ENCODE data around the gene ATP6V1F.
"Not testable (repeated sequence)": the region's sequence is repeated elsewhere in the genome, so short reads cannot be mapped to it uniquely, and the experiment has no call there.

ATP6V1F gene

DNA sequence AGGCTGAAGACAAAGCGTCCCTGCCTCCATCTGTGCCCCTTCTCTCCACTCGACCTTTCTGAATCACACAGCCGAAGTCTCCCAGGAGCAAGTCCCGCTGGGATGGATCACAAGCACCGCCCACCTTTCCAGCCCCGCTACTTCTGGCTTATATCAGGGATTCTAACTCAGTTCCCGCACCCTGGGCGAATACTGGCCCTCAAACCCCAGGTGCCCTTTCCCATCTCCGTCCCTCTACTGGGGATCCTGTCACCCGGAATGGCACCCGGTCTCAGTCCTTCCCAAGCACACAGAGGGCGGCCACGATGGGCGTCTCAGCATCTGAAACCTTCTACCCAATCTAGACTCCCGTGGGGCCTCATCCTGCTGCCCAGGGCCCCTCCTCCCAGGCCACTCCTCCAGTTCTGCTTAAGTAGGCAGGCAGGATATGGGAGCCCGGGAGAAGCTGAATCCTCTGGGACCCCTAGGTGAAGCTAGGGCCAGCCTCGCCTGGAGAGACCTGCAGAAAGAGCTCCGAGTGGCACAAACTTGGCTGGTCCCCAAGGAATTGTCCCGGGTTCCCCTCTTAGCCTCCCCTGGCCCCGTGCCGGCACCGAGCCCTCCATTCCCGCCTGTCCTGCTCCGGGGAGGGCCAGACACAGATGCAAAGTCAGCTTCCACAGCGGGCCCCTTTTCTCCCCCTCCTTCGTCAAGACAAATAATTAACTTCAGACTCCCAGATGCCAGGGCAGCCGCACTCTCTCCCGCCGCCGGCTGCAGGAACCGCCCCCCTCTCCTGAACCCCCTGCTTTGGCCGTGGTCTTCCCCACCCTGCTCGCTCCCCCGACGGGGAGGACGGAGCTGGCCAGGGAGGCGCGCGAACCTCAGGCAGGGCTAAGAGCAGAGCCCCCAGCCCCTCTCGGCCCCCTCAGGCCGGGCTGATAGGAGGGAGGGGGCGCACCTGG lies 47.2 kb downstream of the ATP6V1F start:
- no peak for DNase-seq (ENCODE audit: low read depth)
- H3K4me3 ChIP-seq (ENCODE audit: low read depth, low read length) = peak overlapping the region; percentile 28

GRCh38 chr7:128910569-128910945 lies 47.9 kb downstream of the ATP6V1F start, which contains the start of gene KCP:
KCP (minus strand) TSS chr7:128910709; CDS start chr7:128910676, 33 bp downstream.
- no peak for DNase-seq (ENCODE audit: low read depth)
- H3K4me3 ChIP-seq (ENCODE audit: low read depth, low read length) = peak within 1 kb of the TSS; percentile 28
- TF ChIP-seq CTCF (IDR thresholded peaks at IDR 0.05; ENCODE audit: low read depth, low read length, missing control alignments) = no peak
- in situ Hi-C loops (cut with HindIII; ENCODE audit: low sequenced_read_pairs) = no loop called here

More for the DNA sequence above, 47.2 kb downstream of the ATP6V1F start:
- in situ Hi-C loops (cut with HindIII; ENCODE audit: low sequenced_read_pairs) = no loop called here
- TF ChIP-seq CTCF (IDR thresholded peaks at IDR 0.05; ENCODE audit: low read depth, low read length, missing control alignments) = no peak

GRCh38 chr7:128911423-128912031 lies 48.9 kb downstream of the ATP6V1F start:
- no peak overlapping the region for H3K4me3 ChIP-seq (ENCODE audit: low read depth, low read length)
- DNase-seq (ENCODE audit: low read depth) = no peak
- no peak for TF ChIP-seq CTCF (IDR thresholded peaks at IDR 0.05; ENCODE audit: low read depth, low read length, missing control alignments)
- in situ Hi-C loops (cut with HindIII; ENCODE audit: low sequenced_read_pairs) = no loop called here

DNA sequence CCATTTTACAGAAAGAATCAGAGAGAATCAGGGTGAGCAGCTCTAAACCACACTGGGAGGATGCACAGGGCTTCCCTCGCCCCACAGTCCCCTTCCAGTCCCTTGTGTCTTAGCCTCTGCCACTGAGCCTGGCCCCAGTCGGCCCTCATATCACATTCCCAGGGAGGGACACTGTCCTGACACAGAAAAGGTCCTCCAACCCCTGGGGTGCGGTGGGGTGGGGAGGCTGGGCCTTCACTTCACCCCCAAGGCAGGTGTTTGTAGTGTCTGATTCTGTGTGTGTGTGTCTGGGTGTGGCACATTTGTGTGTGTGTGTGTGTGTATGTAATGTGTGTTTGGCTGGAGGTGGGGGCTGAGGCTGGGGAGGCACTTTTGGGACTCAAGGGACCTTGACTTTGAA lies 49.6 kb downstream of the ATP6V1F start:
- TF ChIP-seq CTCF (IDR thresholded peaks at IDR 0.05; ENCODE audit: low read depth, low read length, missing control alignments) = no peak
- in situ Hi-C loops (cut with HindIII; ENCODE audit: low sequenced_read_pairs) = no loop called here
- no peak for DNase-seq (ENCODE audit: low read depth)
- H3K4me3 ChIP-seq (ENCODE audit: low read depth, low read length) = no peak overlapping the region

DNA sequence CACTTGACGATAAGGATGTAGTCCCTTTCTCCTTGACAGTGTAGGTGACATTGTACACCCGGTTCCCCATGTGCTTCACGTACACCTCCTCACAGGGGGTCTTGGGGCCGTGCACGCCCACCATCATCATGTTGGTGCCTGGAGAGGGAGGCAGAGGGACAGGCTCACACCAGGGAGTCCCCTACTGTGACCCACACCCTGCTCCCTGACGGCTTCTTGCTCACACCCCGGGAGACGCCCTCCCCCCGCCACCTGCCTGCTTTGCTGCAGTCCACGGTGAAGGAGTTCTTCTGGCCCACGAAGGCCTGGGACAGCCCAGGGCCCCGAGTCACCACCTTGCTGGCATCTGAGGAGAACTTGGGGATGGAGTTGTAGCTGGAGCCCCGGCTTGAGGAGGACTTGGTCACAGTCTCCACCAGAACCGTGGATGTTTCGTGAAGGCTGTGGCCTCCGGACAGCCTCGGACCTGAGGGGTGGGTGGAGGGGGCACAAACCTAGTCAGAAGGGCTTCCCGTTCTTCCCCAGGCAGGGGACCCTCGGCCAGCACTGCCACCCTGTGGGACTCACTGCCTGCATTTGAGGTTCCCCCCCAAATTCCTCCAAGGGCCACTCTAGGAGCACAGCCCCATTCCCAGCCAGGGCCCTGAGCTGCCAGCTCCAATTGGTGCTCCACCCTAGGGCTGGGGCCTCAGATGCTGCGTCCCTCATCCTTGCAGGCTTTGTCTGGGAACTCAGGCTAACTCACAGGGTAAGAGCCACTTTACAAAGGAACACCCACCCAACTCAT lies 50.2 kb downstream of the ATP6V1F start:
- H3K4me3 ChIP-seq (ENCODE audit: low read depth, low read length); DNase-seq (ENCODE audit: low read depth); in situ Hi-C loops (cut with HindIII; ENCODE audit: low sequenced_read_pairs): not testable (repeated sequence)

- in situ Hi-C loops (cut with HindIII; ENCODE audit: low sequenced_read_pairs) = no loop called here
- no peak for TF ChIP-seq CTCF (IDR thresholded peaks at IDR 0.05; ENCODE audit: low read depth, low read length, missing control alignments)
- no peak overlapping the region for H3K4me3 ChIP-seq (ENCODE audit: low read depth, low read length)
- no peak for DNase-seq (ENCODE audit: low read depth)
These were observed 51.4 kb downstream of the ATP6V1F start for GRCh38 chr7:128913870-128914565.
